Left renal cortex interstitium (tissue), 4 donors: ENCODE data around the gene RNF138. TPM values are rescaled to one million over a fixed set of nuclear protein-coding genes. Genes with fewer than 3 reads are reported as not detected.
"Not testable (repeated sequence)": the region's sequence is repeated elsewhere in the genome, so short reads cannot be mapped to it uniquely, and the experiment has no call there.

ENCODE experiments used
- DNase-seq, 4 donors: peaks; one replicate each; pipeline ENCODE4 v3.0.0-alpha.2; 2013; ENCODE audit warnings: low read depth in 4 of 4, low spot score in 2 of 4, missing footprints in 1 of 4
- polyA plus RNA-seq, 4 donors: library from polyadenylated mRNA; unstranded; fragments of 120-200 nt; gene quantifications; one replicate each; pipeline ENCODE4 v1.2.1, GENCODE V29; 2013; ENCODE audit not compliant: insufficient read length in 4 of 4

Gene RNF138
- polyA plus RNA-seq, 4 donors = 49.5 to 63.0 (median 58.3) TPM

GRCh38 chr18:32167980-32168730 lies 76.5 kb downstream of the RNF138 start:
- no peak for DNase-seq

GRCh38 chr18:32173654-32174053 lies 82.0 kb downstream of the RNF138 start:
- no peak for DNase-seq

GRCh38 chr18:32174719-32175118 lies 83.0 kb downstream of the RNF138 start:
- DNase-seq = no peak

GRCh38 chr18:32175265-32175664 lies 83.6 kb downstream of the RNF138 start:
- no peak for DNase-seq

- not testable (repeated sequence) for DNase-seq
These were observed 85.1 kb downstream of the RNF138 start for GRCh38 chr18:32176745-32177144.

- no peak for DNase-seq
These were observed 85.9 kb downstream of the RNF138 start for GRCh38 chr18:32177530-32177929.

Other genes starting within 250 kb of the RNF138 start
- gene TRAPPC8, start 148.7 kb upstream of the RNF138 start, polyA plus RNA-seq = 10 to 100 TPM; 46.6 to 64.1 (median 59.3) TPM
- 1 to 10 TPM; 1.9 to 3.3 (median 2.6) TPM for gene RNF125, start 73.0 kb upstream of the RNF138 start, polyA plus RNA-seq
- under 1 TPM in 3 of 4 donors, not detected in 1; 0.14 to 0.20 (median 0.20) TPM for gene MEP1B, start 98.2 kb downstream of the RNF138 start, polyA plus RNA-seq